Osteoblast (primary cell): Measurements from ENCODE around the gene SDR39U1. TPM values are rescaled to one million over a fixed set of nuclear protein-coding genes. Genes with fewer than 3 reads are reported as not detected.

Experiments
- DNase-seq: peaks from one replicate; pipeline ENCODE4 v3.0.0; 2011; ENCODE audit warnings: low spot score, mixed read lengths; ENCODE audit not compliant: insufficient read length; ENCODE audit errors: missing footprints
- H2AFZ ChIP-seq: 2 replicates; pipeline ENCODE4 v1.6.0; 2011; ENCODE audit warnings: mild to moderate bottlenecking, low read length
- H3K27ac ChIP-seq: 2 replicates; pipeline ENCODE4 v1.5.1; 2011; ENCODE audit warnings: mild to moderate bottlenecking, low read depth, low read length, moderate library complexity
- H3K27me3 ChIP-seq: 2 replicates; pipeline ENCODE4 v1.6.0; 2012; ENCODE audit warnings: mild to moderate bottlenecking, control low read depth, inconsistent platforms, low read length, moderate library complexity; ENCODE audit not compliant: insufficient read depth
- H3K36me3 ChIP-seq: 2 replicates; pipeline ENCODE4 v1.5.1; 2011; ENCODE audit warnings: mild to moderate bottlenecking, low read length, control low read depth, moderate library complexity; ENCODE audit not compliant: insufficient read depth
- H3K4me1 ChIP-seq: 2 replicates; pipeline ENCODE4 v1.5.1; 2011; ENCODE audit warnings: mild to moderate bottlenecking, low read length, control low read depth, moderate library complexity; ENCODE audit not compliant: insufficient read depth
- H3K4me2 ChIP-seq: 2 replicates; pipeline ENCODE4 v1.6.0; 2011; ENCODE audit warnings: mild to moderate bottlenecking, low read length; ENCODE audit not compliant: insufficient read depth
- H3K4me3 ChIP-seq: fragments of 200-600 bp; sonication (generic); 3 replicates; pipeline ENCODE4 v1.5.1; 2012; ENCODE audit warnings: mild to moderate bottlenecking, low read length, inconsistent platforms; ENCODE audit not compliant: insufficient read depth
- H3K79me2 ChIP-seq: 2 replicates; pipeline ENCODE4 v1.6.0; 2012; ENCODE audit warnings: mild to moderate bottlenecking, low read length, control low read depth, inconsistent platforms; ENCODE audit not compliant: insufficient read depth
- H3K9me3 ChIP-seq: 2 replicates; pipeline ENCODE4 v1.5.1; 2011; ENCODE audit warnings: low read depth, low read length, control low read depth
- H4K20me1 ChIP-seq: 2 replicates; pipeline ENCODE4 v1.6.0; 2012; ENCODE audit warnings: mild to moderate bottlenecking, low read length, control low read depth; ENCODE audit not compliant: insufficient read depth
- total RNA-seq: library from RNA; depleted of rRNA; stranded (reverse); fragments of >200 nt; gene quantifications from 2 replicates; pipeline ENCODE4 v1.2.3, GENCODE V29; 2012
- TF ChIP-seq, protein P1 (sequence below): IDR thresholded peaks from 2 replicates; pipeline ENCODE4 v1.5.1; 2011; ENCODE audit warnings: mild to moderate bottlenecking, low read depth, low read length, moderate library complexity; ENCODE audit errors: extremely low read depth

Gene SDR39U1
- total RNA-seq, 1 donor: 11.6 TPM

DNA sequence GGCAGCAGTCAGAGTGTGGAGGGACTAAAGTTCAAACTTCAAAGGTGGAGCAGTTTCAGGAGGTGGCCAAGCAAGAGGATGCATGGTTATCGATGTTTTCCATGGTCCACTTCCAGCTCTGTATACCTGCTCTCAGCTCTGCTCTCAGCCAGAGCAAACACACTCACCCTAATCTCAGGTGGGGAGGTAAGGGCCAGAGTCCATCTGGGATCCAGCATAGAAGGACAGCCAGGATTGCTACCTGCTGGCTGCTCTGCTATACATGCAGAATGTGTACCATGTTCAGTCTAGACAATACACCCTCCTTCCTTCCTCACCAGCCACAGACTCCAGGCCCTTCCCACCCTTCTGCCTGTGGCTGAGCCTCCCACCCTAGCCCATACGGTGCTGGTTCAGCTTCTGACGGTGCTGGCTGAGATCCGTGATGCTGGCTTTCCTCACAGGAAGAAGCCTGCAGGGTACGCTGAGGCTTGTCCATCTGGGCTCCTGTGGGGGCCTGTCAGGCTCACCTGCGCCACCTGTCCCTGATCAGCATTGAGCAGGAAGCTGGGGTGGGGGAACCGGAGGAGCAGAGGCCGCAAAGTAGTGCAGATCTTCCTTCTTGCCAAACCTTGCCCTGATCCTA lies 15.6 kb downstream of the SDR39U1 start:
- no peak overlapping the region for H3K27ac ChIP-seq
- no peak overlapping the region for H3K4me3 ChIP-seq
- H4K20me1 ChIP-seq: peaks cover 9% of the 10 kb centered on the region
- H3K4me1 ChIP-seq: peaks cover 32% of the 10 kb centered on the region
- H3K4me2 ChIP-seq: no peak overlapping the region
- TF ChIP-seq, protein P1, sequence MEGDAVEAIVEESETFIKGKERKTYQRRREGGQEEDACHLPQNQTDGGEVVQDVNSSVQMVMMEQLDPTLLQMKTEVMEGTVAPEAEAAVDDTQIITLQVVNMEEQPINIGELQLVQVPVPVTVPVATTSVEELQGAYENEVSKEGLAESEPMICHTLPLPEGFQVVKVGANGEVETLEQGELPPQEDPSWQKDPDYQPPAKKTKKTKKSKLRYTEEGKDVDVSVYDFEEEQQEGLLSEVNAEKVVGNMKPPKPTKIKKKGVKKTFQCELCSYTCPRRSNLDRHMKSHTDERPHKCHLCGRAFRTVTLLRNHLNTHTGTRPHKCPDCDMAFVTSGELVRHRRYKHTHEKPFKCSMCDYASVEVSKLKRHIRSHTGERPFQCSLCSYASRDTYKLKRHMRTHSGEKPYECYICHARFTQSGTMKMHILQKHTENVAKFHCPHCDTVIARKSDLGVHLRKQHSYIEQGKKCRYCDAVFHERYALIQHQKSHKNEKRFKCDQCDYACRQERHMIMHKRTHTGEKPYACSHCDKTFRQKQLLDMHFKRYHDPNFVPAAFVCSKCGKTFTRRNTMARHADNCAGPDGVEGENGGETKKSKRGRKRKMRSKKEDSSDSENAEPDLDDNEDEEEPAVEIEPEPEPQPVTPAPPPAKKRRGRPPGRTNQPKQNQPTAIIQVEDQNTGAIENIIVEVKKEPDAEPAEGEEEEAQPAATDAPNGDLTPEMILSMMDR: no peak
- H3K79me2 ChIP-seq: peaks cover 19% of the 10 kb centered on the region
- DNase-seq: no peak
- peaks cover under 1% of the 10 kb centered on the region for H3K36me3 ChIP-seq
- no peaks in the 10 kb centered on the region for H3K9me3 ChIP-seq
- H3K27me3 ChIP-seq: no peaks in the 10 kb centered on the region
- no peak overlapping the region for H2AFZ ChIP-seq

DNA sequence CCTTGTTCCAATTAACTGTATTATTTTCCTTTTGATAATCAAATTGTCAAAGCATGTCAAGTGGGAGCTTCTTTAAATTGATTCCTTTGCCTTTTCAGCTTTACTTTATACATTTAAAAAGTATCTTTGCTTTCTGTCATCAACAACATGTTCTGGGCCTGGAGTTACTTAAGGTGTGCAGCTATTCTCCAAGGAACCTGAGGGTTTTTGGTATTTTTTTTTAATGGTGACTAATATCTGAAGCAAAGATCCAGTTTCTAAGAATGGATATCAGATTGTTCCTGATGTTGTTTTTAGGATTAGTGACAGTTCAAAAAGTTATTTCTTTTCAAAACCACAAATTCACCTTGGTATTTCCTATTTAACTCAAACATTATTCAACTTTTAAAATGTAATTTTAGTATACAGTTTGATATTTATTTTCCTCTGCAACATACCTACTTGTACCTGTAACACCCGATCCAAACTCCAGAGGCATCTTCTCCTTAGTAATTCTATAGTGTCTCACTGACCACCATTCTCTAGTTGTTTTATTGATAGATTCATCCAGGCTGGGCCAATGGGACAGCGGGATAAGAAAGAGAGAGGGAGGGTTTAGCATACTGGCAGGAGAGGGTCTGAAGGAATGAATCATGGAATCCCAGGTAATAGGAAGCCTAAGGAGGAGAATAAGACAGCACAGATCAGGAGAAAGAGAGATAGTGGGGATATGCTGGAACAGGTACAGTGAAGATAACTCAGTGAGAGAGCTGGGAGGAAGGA lies 16.2 kb downstream of the SDR39U1 start:
- Histone ChIP-seq H3K4me2 (no peak overlapping the region), H3K27ac (no peak overlapping the region), H3K27me3 (no peaks in the 10 kb centered on the region), H3K79me2 (peaks cover 13% of the 10 kb centered on the region), H3K4me3 (no peak overlapping the region), H3K9me3 (no peaks in the 10 kb centered on the region), H3K36me3 (no peaks in the 10 kb centered on the region), H4K20me1 (peaks cover 3% of the 10 kb centered on the region), H2AFZ (no peak overlapping the region), H3K4me1 (peaks cover 26% of the 10 kb centered on the region)
- TF ChIP-seq, protein P1: no peak
- DNase-seq: no peak

DNA sequence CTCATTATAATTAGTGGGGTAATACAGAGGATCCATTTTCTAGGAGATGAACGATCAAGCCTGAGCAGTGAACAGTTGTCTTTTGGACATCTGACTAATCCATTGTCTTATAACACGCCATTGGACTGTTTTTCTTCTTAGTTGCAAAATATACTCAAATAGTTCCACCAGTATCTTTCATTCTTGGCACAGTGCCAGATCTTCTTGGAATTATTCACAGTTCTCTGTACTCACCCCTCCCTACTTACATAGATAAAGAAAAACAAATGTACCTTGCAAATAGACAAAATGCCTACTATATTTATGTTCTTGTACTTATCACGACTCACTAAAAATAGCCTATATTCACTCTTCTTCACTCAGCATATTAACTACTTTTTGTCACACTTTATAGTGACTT lies 16.9 kb downstream of the SDR39U1 start:
- DNase-seq: peak; percentile 95
- Histone ChIP-seq H2AFZ (no peak overlapping the region), H3K36me3 (no peaks in the 10 kb centered on the region), H4K20me1 (no peaks in the 10 kb centered on the region), H3K4me1 (peaks cover 20% of the 10 kb centered on the region), H3K27me3 (peaks cover 3% of the 10 kb centered on the region), H3K4me3 (no peak overlapping the region), H3K27ac (peak overlapping the region; percentile 52), H3K79me2 (peaks cover 9% of the 10 kb centered on the region), H3K4me2 (no peak overlapping the region), H3K9me3 (no peaks in the 10 kb centered on the region)
- TF ChIP-seq, protein P1: no peak
